NK-92 (cell line): ENCODE results near the gene SDHA.
"Not testable (repeated sequence)": the region's sequence is repeated elsewhere in the genome, so short reads cannot be mapped to it uniquely, and the experiment has no call there.

Experiments
- DNase-seq: peaks from one replicate; lab custom pipeline; 2025; ENCODE audit not compliant: unreplicated experiment; lab: John Stamatoyannopoulos, UW

The SDHA gene

DNA sequence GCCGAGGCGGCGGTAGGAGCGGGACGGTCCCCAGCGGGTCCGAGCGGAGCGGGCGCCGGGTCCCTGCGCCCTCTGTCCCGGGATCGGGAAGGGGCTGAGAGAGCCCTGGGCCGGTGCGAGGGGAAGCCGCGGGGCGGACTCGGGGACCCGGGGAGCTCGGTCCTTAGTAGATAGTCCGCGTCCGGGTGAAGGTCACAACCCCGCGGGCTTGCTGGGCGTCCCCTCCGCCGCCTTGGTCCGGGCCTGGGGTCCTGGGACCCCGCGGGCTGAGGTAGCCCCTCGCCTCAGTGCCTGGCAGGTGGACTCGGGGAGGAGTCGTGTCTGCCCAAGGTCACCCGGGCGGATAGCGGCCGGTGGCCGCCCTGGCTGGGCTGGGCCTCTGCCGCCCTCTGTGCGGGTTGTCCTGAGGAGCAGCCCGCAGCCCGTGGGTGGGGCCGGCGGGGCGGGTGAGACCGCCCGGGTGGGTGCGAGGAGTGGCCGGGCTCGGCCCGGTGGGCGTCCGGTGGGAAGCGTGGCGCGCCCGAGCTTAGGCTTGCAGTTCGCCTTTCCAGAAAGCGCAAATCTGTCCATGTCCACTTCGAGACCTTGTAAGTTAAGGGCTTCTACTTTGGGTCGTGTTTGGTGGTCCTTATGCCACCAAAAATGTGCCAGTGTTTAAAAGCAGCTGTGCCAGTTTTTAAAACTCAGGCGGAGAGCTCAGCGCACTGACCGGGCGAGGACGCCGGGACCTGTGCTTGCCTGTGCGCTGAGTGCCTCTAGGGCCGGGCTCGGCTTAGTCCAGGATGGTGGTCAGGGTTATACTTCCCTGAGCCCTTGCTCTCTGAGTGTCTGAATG lies 554 bp downstream of the SDHA start:
- DNase-seq, result no peak

DNA sequence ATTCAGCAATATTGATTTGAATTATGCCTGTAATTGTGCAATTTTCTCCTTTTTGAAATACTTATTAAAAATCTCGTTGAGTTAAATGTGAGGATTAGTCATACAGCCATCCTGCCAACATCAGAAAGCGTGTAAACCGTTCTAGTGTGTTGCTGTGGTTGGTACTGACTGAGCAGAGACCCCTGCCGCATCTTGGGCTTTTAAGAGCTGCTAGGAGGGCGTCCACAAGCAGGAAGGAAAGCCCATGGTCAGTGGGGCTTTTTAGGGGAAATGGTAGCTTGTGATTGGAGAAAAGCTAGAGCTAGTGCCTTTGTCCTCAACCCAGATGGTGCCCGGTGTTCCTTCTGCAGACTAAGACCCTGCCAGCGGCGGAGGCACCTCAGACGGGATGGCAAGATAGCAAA lies 1.3 kb downstream of the SDHA start:
- no peak for DNase-seq

DNA sequence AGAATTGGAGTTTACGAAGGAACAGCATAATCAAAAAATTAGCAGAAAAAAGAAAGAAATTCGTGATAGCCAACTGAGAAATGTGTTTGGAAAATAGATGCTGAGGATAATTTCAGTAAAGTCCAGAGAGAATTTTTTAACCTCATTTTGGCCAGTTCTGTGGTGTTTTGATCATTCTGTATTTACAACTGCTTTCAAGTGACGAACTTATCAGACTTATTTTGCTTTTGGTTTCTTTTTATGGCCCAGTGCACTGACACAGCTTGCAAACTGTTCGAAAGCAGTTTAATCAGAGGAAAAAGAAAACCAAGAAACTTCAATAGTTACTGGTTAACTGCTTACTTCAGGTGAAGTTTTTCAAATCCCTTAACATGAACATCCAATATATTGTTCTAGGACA lies 1.9 kb downstream of the SDHA start:
- no peak for DNase-seq

- not testable (repeated sequence) for DNase-seq
Observed at GRCh38 chr5:222951-223715, 5.0 kb downstream of the SDHA start.

- no peak for DNase-seq
Observed at GRCh38 chr5:223791-224190, 5.7 kb downstream of the SDHA start.

DNA sequence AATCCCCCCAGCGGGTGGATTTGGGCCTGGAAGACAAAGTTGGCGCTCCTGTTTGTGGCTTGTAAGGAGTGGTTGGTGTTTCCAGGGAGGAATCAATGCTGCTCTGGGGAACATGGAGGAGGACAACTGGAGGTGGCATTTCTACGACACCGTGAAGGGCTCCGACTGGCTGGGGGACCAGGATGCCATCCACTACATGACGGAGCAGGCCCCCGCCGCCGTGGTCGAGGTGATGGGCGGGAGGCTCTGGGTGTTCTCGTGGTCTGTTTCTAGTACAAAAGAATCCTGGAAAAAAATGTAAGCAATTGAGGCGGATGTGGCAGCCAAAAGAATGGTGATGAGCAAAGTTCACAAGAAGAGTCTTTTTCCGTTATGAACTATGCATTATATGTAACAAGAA lies 7.2 kb downstream of the SDHA start:
- DNase-seq, result no peak

DNA sequence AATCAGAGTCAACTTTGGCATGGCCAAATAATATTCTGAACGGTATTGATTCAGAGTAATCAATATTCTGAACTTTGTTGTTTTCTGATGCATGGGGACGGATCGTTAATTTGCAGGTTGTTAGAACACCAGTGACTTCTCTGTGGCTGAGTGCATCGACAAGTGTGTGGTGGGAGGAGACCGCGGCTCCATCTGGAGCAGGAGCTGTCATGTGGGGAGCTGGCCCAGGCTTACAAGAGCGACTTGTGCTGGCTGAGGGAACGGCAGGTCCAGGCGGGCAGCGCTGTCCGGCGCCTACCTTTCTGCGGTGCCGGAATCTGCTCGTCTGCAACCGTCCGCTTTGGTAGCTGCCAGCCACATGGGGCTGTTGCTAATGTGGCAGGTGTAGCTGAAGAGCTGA lies 9.3 kb downstream of the SDHA start:
- not testable (repeated sequence) for DNase-seq

- no peak for DNase-seq
Observed at GRCh38 chr5:228886-229285, 10.8 kb downstream of the SDHA start.

- no peak for DNase-seq
Observed at GRCh38 chr5:230711-231110, 12.6 kb downstream of the SDHA start.

GRCh38 chr5:231661-232060 lies 13.5 kb downstream of the SDHA start:
- DNase-seq, result no peak

DNA sequence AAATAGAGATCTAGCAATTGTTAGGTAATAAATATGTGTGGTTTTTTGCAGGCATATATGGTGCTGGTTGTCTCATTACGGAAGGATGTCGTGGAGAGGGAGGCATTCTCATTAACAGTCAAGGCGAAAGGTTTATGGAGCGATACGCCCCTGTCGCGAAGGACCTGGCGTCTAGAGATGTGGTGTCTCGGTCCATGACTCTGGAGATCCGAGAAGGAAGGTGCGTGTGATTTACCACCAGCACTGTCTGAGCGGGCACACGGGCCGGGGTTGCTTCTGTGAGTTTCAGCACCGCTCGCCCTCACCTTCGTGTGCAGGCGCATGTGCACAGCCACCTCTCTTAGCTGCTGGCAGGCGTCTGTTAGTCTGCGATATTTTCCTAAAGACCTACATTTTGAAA lies 15.3 kb downstream of the SDHA start:
- not testable (repeated sequence) for DNase-seq

GRCh38 chr5:234450-234849 lies 16.3 kb downstream of the SDHA start:
- DNase-seq, result no peak

DNA sequence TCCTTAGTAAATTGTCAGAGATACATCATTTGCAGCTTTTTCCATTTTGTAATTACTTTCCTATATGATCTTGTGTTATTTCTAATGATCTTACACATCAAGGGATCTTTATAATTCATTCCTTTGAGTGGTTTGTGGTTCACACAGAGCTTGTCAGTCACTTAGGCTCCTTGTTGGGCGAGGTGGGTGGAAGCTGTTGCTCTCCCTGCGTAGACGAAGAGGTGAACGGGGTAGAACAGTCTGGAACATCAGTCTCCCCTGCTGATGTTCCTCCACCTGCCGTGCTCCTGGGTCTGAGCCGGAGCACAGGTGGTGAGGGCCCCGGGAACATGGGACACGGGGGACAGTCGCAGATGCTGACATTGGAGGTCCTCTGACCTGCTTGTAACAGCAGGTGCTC lies 17.4 kb downstream of the SDHA start:
- not testable (repeated sequence) for DNase-seq

DNA sequence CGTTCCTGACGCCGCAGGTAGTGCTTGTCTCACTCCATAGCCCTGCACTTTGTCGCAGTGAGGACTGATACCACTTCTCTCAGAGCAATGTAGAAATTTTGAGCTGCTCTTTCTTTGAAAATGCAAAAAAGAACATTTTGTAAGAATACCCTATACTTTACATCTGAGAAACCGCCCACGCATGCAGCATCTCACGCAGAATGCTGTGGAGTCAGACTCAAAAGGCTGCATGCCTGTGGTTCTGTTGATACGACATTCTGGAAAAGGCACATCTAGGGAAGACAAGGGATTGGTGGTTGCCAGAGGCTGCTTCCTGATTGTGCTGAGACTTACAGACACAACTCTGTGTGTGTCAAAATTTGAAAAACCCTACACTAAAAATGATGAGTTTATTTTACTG lies 19.8 kb downstream of the SDHA start:
- not testable (repeated sequence) for DNase-seq

DNA sequence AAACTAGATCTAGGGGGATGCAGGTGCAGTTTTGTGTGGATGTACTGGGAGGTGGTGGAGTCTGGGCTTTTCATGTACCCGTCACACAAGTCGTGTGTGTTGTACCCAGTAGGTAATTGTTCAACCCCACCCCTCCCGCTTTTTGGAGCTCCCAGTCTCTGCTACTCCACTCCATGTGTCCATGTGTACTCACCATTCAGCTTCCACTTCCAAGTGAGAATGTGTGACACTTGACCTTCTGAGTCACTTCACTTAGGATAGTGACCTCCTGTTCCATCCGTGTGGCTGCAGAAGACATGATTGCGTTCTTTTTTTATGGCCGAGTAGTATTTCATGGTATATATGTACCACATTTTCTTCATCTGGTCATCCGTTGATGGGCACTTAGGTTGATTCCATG lies 22.4 kb downstream of the SDHA start:
- not testable (repeated sequence) for DNase-seq

DNA sequence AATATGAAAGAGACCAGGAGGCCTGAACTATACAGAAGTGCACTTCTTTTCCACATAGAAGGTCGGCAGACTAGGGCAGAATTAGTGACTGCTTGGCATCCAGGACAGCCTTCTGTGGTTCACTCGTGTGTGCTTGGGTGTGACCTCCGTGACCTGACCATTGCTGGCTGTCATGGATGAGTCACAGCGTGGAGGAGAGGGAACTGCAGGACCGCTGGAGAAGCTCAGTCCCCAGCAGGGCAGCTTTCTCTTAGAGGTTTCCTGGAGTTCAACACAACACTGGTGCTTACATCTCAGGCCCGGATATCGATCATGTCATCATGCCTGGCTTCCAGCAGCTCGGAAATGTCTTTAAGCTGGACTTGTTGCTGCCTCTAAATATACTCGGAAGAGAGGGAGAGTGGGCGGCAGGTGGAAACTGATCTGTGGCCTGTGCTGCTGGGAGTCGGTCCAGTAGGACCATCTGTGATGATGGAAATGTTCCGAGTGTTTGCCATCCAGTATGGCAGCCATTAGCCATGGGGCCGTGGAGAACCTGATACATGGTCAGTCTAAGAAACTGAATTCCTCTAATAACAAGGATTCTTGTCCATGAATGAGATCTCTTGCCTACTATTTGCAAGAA lies 23.0 kb downstream of the SDHA start:
- DNase-seq, result not testable (repeated sequence)

DNA sequence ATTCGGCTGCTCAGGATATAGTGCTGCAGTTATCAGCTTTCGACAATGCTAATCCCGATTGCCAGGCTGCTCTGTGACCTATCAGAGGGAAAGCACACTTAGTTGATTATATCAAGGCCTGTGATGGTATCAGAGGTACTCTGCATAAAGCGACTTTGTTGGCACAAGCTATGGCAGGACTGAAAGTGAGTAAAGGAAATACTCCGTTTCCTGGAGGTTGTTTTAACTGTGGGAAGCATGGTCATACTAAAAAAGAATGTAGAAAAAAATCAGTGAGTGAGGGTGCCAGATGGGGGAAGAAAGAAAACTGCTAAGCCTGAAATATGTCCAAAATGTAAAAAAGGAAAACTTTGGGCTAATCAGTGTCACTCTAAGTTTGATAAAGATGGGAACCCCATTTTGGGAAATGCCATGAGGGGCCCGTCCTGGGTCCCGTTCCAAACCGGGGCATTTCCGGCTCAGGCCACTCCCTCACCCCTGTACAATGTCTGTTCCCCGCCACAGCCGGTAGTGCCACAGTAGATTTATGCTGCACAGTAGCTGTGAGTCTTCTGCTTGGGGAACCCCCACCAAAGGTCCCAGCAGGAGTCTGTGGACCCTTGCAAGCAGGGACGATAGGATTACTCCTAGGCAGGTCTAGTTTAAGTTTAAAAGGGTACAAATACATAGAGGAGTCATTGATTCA lies 25.7 kb downstream of the SDHA start:
- DNase-seq, result not testable (repeated sequence)

GRCh38 chr5:245717-246116 lies 27.6 kb downstream of the SDHA start:
- DNase-seq, result not testable (repeated sequence)

- not testable (repeated sequence) for DNase-seq
Observed at GRCh38 chr5:250396-250795, 32.3 kb downstream of the SDHA start.

DNA sequence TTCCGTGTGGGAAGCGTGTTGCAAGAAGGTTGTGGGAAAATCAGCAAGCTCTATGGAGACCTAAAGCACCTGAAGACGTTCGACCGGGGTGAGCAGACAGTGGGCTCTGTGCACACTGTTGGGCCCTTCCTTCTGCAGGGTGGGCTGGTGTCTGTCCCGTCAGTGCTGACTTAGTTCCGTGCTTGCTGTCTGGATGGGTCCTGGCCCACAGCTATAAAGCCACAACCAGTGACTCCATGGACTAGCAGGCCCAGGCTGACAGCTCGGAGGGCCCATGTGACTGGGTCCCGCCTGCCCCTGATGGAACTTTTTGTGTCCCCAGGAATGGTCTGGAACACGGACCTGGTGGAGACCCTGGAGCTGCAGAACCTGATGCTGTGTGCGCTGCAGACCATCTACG lies 32.9 kb downstream of the SDHA start:
- not testable (repeated sequence) for DNase-seq

- not testable (repeated sequence) for DNase-seq
Observed at GRCh38 chr5:251538-251937, 33.4 kb downstream of the SDHA start.
